ENCODE results near the gene DVL2. TPM values are rescaled to one million over a fixed set of nuclear protein-coding genes. Genes with fewer than 3 reads are reported as not detected.

DVL2 gene
- total and polyA plus RNA-seq, 2 donors (not counting 3 experiments of a cell fraction or from before 2014, with no cell fraction given): 17.2 to 55.9 TPM

GRCh38 chr17:7251661-7252175 is 17.4 kb upstream of the DVL2 start, which contains the start of gene CTDNEP1:
Gene CTDNEP1 (minus strand): TSS chr17:7251734. CDS start chr17:7251296, 438 bp downstream.
- Histone ChIP-seq H3K4me3 (replicated peaks in 1 of 3; ENCODE audit: insufficient read depth in 1 of 3, low read depth in 1 of 3, low read length in 3 of 3) (peak within 1 kb of the TSS; percentile 57 to 87 (median 83)), H3K9ac (replicated peaks; ENCODE audit: extremely low read depth, insufficient read depth, low read length) (peak within 1 kb of the TSS; percentile 94), H3K4me1 (ENCODE audit: control insufficient read depth, extremely low read depth, insufficient read depth, low read length) (peaks cover 23% of the 10 kb centered on the region), H3K9me3 (replicated peaks; ENCODE audit: control insufficient read depth, insufficient read depth, low read length) (no peaks in the 10 kb centered on the region), H2AFZ (ENCODE audit: low read depth, low read length) (peak within 1 kb of the TSS; percentile 82), H3K27ac (ENCODE audit: insufficient read depth, low read depth, low read length) (peak within 1 kb of the TSS; percentile 95), H3K36me3 (ENCODE audit: control insufficient read depth in 2 of 2, extremely low read depth in 1 of 2, insufficient read depth in 2 of 2, low read length in 2 of 2) (peaks cover 3 to 13% of the 10 kb centered on the region in 2 experiments), H4K20me1 (replicated peaks; ENCODE audit: control insufficient read depth, extremely low read depth, insufficient read depth, low read length) (no peaks in the 10 kb centered on the region), H3K9me1 (replicated peaks; ENCODE audit: control insufficient read depth, extremely low read depth, insufficient read depth, low read length) (no peaks in the 10 kb centered on the region), H3K79me2 (ENCODE audit: control insufficient read depth, insufficient read depth, low read length) (peaks cover 61% of the 10 kb centered on the region), H3K27me3 (ENCODE audit: control insufficient read depth in 2 of 2, insufficient read depth in 2 of 2, low read length in 2 of 2) (no peaks in the 10 kb centered on the region), H3K4me2 (ENCODE audit: insufficient read depth, low read length) (peak within 1 kb of the TSS; percentile 90)
- POLR2A ChIA-PET: no interaction called here
- no peak for TF ChIP-seq GATA2 (IDR thresholded peaks at IDR 0.05; ENCODE audit: insufficient read depth, insufficient read length, low read depth, low read length)
- TF ChIP-seq POLR2AphosphoS5 (IDR thresholded peaks at IDR 0.05; ENCODE audit: insufficient read depth, low read depth, low read length): no peak
- TF ChIP-seq POLR2A (IDR thresholded peaks at IDR 0.05; ENCODE audit: low read depth, low read length): peak; percentile 69
- TF ChIP-seq FOS (IDR thresholded peaks at IDR 0.05; ENCODE audit: borderline replicate concordance, insufficient read depth, low read length): no peak
- TF ChIP-seq CTCF (IDR thresholded peaks at IDR 0.05; ENCODE audit: extremely low read depth in 1 of 2, insufficient read depth in 1 of 2, low read depth in 1 of 2, low read length in 2 of 2): no peak
- TF ChIP-seq MYC (IDR thresholded peaks at IDR 0.05; ENCODE audit: low read depth, low read length): no peak
- TF ChIP-seq MAX (IDR thresholded peaks at IDR 0.05; ENCODE audit: insufficient read depth, insufficient read length): no peak
- dilution Hi-C loops (cut with MboI; ENCODE audit: extremely low pct_ligation_motif_present, low sequenced_read_pairs): no loop called here
- no TSS peak for BruUV-seq (replicated peaks)
- intact Hi-C loops (cut with micrococcal nuclease): loop anchor here (1.0 to 5.0 kb wide), 6 partner anchors 10 to 186 kb away; partner anchors contain the start of genes FGF11, PHF23, SLC2A4 and TMEM102
- peak; percentile 96 for FAIRE-seq
- no peak for DNase-seq (ENCODE audit: low read depth, low spot score)
- CTCF ChIA-PET: interaction anchor here (0.6 to 1.2 kb wide), 3 partner anchors 9 to 53 kb away, joined by 3 to 5 read pairs (median 3); no protein-coding TSS in a partner anchor

Measured in endothelial cell of umbilical vein (primary cell).